Measurements from ENCODE around the gene MBNL2.

The MBNL2 gene

GRCh38 chr13:97249093-97249795 lies 27.1 kb downstream of the MBNL2 start:
- no peaks in the 10 kb centered on the region for H3K79me2 ChIP-seq (ENCODE audit: low read length)
- no peak overlapping the region for H3K9ac ChIP-seq (ENCODE audit: low read length)

DNA sequence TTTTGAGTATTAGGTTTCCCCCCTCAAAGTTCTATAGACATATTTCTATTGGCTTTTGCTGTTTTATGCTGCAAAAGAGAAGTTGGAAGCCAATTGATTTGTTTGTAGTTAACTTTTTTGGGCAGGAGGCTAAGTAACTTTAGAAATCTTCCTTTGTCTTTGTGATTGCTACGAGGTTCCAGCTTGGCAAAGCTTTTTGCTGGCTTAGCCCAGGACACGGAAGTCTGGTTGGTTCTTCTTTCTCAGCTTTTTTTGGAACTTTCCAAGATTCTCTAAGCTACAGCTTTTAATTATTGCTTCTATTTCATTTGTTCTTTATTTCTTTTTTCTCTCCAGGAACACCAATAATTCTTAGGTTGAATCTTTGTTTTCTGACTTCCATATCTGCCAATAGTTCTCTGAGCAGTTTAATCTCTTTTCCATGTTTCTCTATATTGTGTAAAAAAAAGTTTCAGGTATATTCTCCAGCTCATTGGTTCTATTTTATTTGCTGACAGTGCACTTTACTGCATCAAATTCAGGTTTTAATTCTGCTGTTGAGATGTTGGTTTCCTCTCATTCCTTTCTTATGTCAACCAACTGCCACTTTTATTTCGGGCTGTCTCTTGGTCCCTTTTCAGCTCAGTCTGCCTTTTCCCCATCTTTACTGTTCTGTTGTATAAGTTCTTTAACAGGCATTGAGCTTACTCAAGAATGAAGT lies 27.8 kb downstream of the MBNL2 start:
- H3K9me3 ChIP-seq (ENCODE audit: insufficient read depth, low read length) = no peaks in the 10 kb centered on the region
- H3K4me3 ChIP-seq (ENCODE audit: low read length) = no peak overlapping the region
- no peaks in the 10 kb centered on the region for H3K4me1 ChIP-seq (ENCODE audit: low read length)
- H3K27ac ChIP-seq (ENCODE audit: low read length) = no peak overlapping the region
- no peak for TF ChIP-seq EZH2phosphoT487 (IDR thresholded peaks at IDR 0.05; ENCODE audit: low read depth)
- H2AFZ ChIP-seq (ENCODE audit: low read depth, low read length) = no peak overlapping the region
- no peak overlapping the region for H3K9ac ChIP-seq (ENCODE audit: low read length)
- peaks cover 4% of the 10 kb centered on the region; the same call in 1 of the 2 replicates for H4K20me1 ChIP-seq (ENCODE audit: insufficient read depth, low read length)
- no peaks in the 10 kb centered on the region for H3K27me3 ChIP-seq (ENCODE audit: low read depth, low read length)
- H3K79me2 ChIP-seq (ENCODE audit: low read length) = no peaks in the 10 kb centered on the region
- no peaks in the 10 kb centered on the region for H3K36me3 ChIP-seq (replicated peaks; ENCODE audit: low read depth, low read length)
- H3K4me2 ChIP-seq (ENCODE audit: low read length) = no peak overlapping the region

More at GRCh38 chr13:97249093-97249795, 27.1 kb downstream of the MBNL2 start:
- no peaks in the 10 kb centered on the region for H3K27me3 ChIP-seq (ENCODE audit: low read depth, low read length)
- H4K20me1 ChIP-seq (ENCODE audit: insufficient read depth, low read length) = peaks cover 5% of the 10 kb centered on the region; the same call in 1 of the 2 replicates
- no peaks in the 10 kb centered on the region for H3K36me3 ChIP-seq (replicated peaks; ENCODE audit: low read depth, low read length)
- H3K4me2 ChIP-seq (ENCODE audit: low read length) = no peak overlapping the region
- H3K27ac ChIP-seq (ENCODE audit: low read length) = no peak overlapping the region
- no peak overlapping the region for H3K4me3 ChIP-seq (ENCODE audit: low read length)
- TF ChIP-seq EZH2phosphoT487 (IDR thresholded peaks at IDR 0.05; ENCODE audit: low read depth) = no peak
- TF ChIP-seq, protein P1, sequence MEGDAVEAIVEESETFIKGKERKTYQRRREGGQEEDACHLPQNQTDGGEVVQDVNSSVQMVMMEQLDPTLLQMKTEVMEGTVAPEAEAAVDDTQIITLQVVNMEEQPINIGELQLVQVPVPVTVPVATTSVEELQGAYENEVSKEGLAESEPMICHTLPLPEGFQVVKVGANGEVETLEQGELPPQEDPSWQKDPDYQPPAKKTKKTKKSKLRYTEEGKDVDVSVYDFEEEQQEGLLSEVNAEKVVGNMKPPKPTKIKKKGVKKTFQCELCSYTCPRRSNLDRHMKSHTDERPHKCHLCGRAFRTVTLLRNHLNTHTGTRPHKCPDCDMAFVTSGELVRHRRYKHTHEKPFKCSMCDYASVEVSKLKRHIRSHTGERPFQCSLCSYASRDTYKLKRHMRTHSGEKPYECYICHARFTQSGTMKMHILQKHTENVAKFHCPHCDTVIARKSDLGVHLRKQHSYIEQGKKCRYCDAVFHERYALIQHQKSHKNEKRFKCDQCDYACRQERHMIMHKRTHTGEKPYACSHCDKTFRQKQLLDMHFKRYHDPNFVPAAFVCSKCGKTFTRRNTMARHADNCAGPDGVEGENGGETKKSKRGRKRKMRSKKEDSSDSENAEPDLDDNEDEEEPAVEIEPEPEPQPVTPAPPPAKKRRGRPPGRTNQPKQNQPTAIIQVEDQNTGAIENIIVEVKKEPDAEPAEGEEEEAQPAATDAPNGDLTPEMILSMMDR (IDR thresholded peaks at IDR 0.05; ENCODE audit: low read depth, low read length) = no peak
- no peak overlapping the region for H2AFZ ChIP-seq (ENCODE audit: low read depth, low read length)
- H3K4me1 ChIP-seq (ENCODE audit: low read length) = no peaks in the 10 kb centered on the region
- H3K9me3 ChIP-seq (ENCODE audit: insufficient read depth, low read length) = no peaks in the 10 kb centered on the region

DNA sequence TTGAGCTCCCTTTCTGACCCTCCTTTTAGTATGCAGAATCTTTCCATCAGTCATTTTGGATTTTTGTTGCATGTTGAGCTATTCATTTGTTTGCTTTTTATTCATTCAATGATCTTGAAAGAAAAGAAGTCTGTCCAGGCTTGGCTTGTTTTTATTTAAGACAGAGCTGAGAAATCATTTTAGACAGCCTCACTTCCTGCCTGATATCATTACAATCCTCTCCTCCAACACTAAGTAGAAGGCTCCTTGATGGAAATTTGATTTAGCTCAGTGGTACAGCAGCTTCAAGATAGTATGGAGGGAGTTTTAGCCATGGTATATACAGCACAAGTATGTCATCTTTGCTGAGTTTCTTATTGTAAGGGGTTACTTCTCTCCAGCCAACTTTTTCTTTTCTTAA lies 28.4 kb downstream of the MBNL2 start:
- H3K79me2 ChIP-seq (ENCODE audit: low read length) = no peaks in the 10 kb centered on the region
- H3K9me3 ChIP-seq (ENCODE audit: insufficient read depth, low read length) = no peaks in the 10 kb centered on the region
- H3K4me3 ChIP-seq (ENCODE audit: low read length) = no peak overlapping the region
- TF ChIP-seq, protein P1 (IDR thresholded peaks at IDR 0.05; ENCODE audit: low read depth, low read length) = no peak
- TF ChIP-seq EZH2phosphoT487 (IDR thresholded peaks at IDR 0.05; ENCODE audit: low read depth) = no peak
- H3K27me3 ChIP-seq (ENCODE audit: low read depth, low read length) = no peaks in the 10 kb centered on the region
- peaks cover 8% of the 10 kb centered on the region; the same call in 1 of the 2 replicates for H4K20me1 ChIP-seq (ENCODE audit: insufficient read depth, low read length)
- H3K36me3 ChIP-seq (replicated peaks; ENCODE audit: low read depth, low read length) = no peaks in the 10 kb centered on the region
- no peak overlapping the region for H2AFZ ChIP-seq (ENCODE audit: low read depth, low read length)
- H3K27ac ChIP-seq (ENCODE audit: low read length) = no peak overlapping the region
- no peak overlapping the region for H3K4me2 ChIP-seq (ENCODE audit: low read length)
- peaks cover 2% of the 10 kb centered on the region; the same call in 1 of the 2 replicates for H3K4me1 ChIP-seq (ENCODE audit: low read length)
- no peak overlapping the region for H3K9ac ChIP-seq (ENCODE audit: low read length)

- H3K79me2 ChIP-seq (ENCODE audit: low read length) = no peaks in the 10 kb centered on the region
- no peak overlapping the region for H3K27ac ChIP-seq (ENCODE audit: low read length)
- H3K4me1 ChIP-seq (ENCODE audit: low read length) = peaks cover 8% of the 10 kb centered on the region
Measured at GRCh38 chr13:97252735-97253134, 30.6 kb downstream of the MBNL2 start.

More at GRCh38 chr13:97252735-97253134, 30.6 kb downstream of the MBNL2 start:
- TF ChIP-seq EZH2phosphoT487 (IDR thresholded peaks at IDR 0.05; ENCODE audit: low read depth) = no peak
- TF ChIP-seq, protein P1 (IDR thresholded peaks at IDR 0.05; ENCODE audit: low read depth, low read length) = no peak
- Histone ChIP-seq H2AFZ (ENCODE audit: low read depth, low read length) (no peak overlapping the region), H4K20me1 (ENCODE audit: insufficient read depth, low read length) (peaks cover 26% of the 10 kb centered on the region; the same call in 1 of the 2 replicates), H3K9me3 (ENCODE audit: insufficient read depth, low read length) (no peaks in the 10 kb centered on the region), H3K27me3 (ENCODE audit: low read depth, low read length) (no peaks in the 10 kb centered on the region), H3K9ac (ENCODE audit: low read length) (no peak overlapping the region), H3K4me2 (ENCODE audit: low read length) (no peak overlapping the region), H3K4me3 (ENCODE audit: low read length) (no peak overlapping the region), H3K36me3 (replicated peaks; ENCODE audit: low read depth, low read length) (no peaks in the 10 kb centered on the region)
